Measurements from ENCODE around the gene MYBPH.

MYBPH gene

GRCh38 chr1:203177470-203178039 is 1.9 kb upstream of the MYBPH start:
- DNase-seq (ENCODE audit: low read depth): no peak
- TF ChIP-seq, protein P1, sequence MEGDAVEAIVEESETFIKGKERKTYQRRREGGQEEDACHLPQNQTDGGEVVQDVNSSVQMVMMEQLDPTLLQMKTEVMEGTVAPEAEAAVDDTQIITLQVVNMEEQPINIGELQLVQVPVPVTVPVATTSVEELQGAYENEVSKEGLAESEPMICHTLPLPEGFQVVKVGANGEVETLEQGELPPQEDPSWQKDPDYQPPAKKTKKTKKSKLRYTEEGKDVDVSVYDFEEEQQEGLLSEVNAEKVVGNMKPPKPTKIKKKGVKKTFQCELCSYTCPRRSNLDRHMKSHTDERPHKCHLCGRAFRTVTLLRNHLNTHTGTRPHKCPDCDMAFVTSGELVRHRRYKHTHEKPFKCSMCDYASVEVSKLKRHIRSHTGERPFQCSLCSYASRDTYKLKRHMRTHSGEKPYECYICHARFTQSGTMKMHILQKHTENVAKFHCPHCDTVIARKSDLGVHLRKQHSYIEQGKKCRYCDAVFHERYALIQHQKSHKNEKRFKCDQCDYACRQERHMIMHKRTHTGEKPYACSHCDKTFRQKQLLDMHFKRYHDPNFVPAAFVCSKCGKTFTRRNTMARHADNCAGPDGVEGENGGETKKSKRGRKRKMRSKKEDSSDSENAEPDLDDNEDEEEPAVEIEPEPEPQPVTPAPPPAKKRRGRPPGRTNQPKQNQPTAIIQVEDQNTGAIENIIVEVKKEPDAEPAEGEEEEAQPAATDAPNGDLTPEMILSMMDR (IDR thresholded peaks at IDR 0.05; ENCODE audit: low read length, missing control alignments): no peak
- no peak overlapping the region for H3K4me3 ChIP-seq (replicated peaks; ENCODE audit: low read depth, low read length)

GRCh38 chr1:203177036-203177405 is 1.4 kb upstream of the MYBPH start:
- DNase-seq (ENCODE audit: low read depth): no peak
- H3K4me3 ChIP-seq (replicated peaks; ENCODE audit: low read depth, low read length): no peak overlapping the region
- TF ChIP-seq, protein P1 (IDR thresholded peaks at IDR 0.05; ENCODE audit: low read length, missing control alignments): no peak

- no peak for DNase-seq (ENCODE audit: low read depth)
- no peak overlapping the region for H3K4me3 ChIP-seq (replicated peaks; ENCODE audit: low read depth, low read length)
- TF ChIP-seq, protein P1 (IDR thresholded peaks at IDR 0.05; ENCODE audit: low read length, missing control alignments): no peak
These were observed 828 bp upstream of the MYBPH start for GRCh38 chr1:203176273-203177035.

GRCh38 chr1:203175827-203176241 is 208 bp upstream of the MYBPH start:
- no peak for DNase-seq (ENCODE audit: low read depth)
- TF ChIP-seq, protein P1 (IDR thresholded peaks at IDR 0.05; ENCODE audit: low read length, missing control alignments): no peak
- no peak overlapping the region for H3K4me3 ChIP-seq (replicated peaks; ENCODE audit: low read depth, low read length)

- H3K4me3 ChIP-seq (replicated peaks; ENCODE audit: low read depth, low read length): no peak overlapping the region
- DNase-seq (ENCODE audit: low read depth): no peak
- TF ChIP-seq, protein P1 (IDR thresholded peaks at IDR 0.05; ENCODE audit: low read length, missing control alignments): no peak
These were observed 1.2 kb downstream of the MYBPH start for GRCh38 chr1:203174324-203174985.

DNA sequence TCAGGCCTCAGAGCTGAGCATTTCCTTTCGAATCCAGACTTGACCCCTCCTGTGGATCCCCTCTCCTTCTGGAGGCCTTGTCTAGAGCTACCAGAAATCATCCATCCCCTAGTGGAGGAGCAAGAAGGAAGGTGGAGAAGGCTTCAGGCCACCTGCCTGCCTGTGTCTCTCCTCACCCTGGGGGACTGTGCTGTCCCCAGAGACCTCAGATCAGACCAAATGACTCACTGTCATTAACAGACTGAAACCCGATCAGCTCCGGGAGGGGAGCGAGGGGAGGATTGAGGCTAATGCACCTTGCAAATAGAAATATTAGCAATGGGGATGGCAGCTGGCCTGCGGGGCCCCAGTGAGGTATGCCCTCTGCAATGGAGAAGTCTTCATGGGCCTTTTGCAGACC is 2.1 kb downstream of the MYBPH start:
- TF ChIP-seq, protein P1 (IDR thresholded peaks at IDR 0.05; ENCODE audit: low read length, missing control alignments): no peak
- no peak for DNase-seq (ENCODE audit: low read depth)
- H3K4me3 ChIP-seq (replicated peaks; ENCODE audit: low read depth, low read length): no peak overlapping the region
